GM12801 (cell line): ENCODE results near the gene CPEB1.

ENCODE experiments used
- CTCF ChIP-seq: IDR thresholded peaks from one replicate; pipeline ENCODE4 v1.5.1; 2011; ENCODE audit warnings: control low read depth; ENCODE audit not compliant: insufficient read length; ENCODE audit errors: extremely low read depth

CPEB1 gene

GRCh38 chr15:82635798-82636197 lies 11.4 kb downstream of the CPEB1 start:
- TF ChIP-seq CTCF = no peak

- no peak for TF ChIP-seq CTCF
Measured at GRCh38 chr15:82630033-82630432, 17.1 kb downstream of the CPEB1 start.

GRCh38 chr15:82625136-82625535 lies 22.0 kb downstream of the CPEB1 start:
- TF ChIP-seq CTCF = no peak

GRCh38 chr15:82624438-82624837 lies 22.7 kb downstream of the CPEB1 start:
- TF ChIP-seq CTCF = no peak

- no peak for TF ChIP-seq CTCF
Measured at GRCh38 chr15:82624008-82624407, 23.2 kb downstream of the CPEB1 start.

- TF ChIP-seq CTCF = no peak
Measured at GRCh38 chr15:82621970-82622369, 25.2 kb downstream of the CPEB1 start.

GRCh38 chr15:82613747-82614146 lies 33.4 kb downstream of the CPEB1 start:
- no peak for TF ChIP-seq CTCF

- no peak for TF ChIP-seq CTCF
Measured at GRCh38 chr15:82611348-82611747, 35.8 kb downstream of the CPEB1 start.
